Astrocyte of the hippocampus (primary cell): ENCODE measurements around the gene PODXL.
"Not testable (repeated sequence)": the region's sequence is repeated elsewhere in the genome, so short reads cannot be mapped to it uniquely, and the experiment has no call there.

Experiments
- DNase-seq: peaks from one replicate; pipeline ENCODE4 v3.0.0; 2011; ENCODE audit warnings: low read depth, low spot score

Gene PODXL

DNA sequence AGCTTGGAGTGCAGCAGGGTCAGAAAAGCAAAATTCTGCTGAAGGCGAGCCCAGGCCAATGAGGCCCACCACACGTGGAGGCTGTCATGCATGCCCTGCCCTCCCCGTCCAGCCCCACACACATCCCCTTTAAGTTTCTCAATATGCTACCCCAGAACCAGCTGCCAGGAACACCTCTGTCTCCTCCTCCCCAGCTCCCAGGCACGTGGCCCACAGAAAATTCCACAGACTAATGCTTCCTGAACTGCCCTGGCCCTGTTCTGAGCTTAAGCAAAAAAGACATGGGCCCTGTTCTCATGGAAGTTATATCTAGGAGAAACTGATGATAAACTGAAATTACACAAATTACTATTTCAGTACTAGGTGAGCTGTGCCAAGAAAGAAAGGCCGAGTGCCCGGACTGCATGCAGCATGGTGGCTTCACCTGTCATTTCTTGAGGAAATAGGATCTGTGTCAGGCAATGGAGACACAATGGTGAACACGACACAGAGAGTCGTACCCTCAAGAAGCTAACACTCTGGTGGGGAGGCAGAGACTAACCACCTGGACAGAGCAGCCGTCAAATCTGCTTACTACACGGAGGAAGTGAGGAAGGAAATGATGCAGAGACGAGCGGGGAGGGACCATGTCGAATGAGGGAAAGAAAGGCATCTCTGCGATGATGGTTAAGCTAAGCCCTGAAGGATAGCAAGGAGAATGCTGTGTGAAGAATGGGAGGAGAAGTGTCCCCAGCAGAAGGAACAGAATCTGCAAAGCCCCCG, 44.5 kb downstream of the PODXL start:
- no peak for DNase-seq

DNA sequence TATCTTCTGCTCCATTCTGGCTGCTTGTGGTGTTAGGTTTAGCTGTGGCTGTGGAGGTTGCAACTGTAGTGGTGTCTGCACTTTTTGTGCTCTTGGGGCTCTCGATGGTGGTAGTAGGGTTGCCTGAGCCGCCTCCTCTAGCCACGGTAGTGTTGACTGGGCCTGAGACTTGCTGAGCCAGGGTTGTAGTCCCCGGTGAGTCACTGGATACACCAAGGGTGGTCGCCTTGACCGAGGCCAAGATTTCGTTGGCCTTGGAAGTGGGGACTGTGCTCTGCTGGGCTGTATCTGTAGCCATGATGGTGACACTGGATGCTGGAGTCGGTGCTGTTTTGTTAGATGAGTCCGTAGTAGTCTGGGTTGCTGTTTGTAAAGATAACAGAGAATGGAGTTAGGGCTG, 45.4 kb downstream of the PODXL start:
- no peak for DNase-seq

DNA sequence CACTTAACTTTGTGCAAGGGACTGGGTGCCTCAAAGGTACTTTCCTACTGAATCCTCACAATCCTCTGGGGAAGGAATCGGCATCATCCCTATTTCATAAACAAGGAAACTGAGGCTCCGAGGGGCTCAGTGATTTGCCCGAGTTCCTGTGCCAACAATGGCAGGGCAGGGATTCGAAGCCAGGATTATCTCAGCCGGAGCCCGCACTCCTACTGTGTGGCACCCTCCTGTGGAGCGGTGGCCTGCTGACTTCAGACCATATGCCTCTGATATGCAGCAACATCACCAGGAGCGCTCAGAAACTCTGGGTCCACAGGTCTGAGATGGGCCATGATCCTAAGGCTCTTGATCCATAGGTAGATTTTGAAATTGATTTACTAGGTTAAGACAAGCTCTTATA, 46.6 kb downstream of the PODXL start:
- DNase-seq = no peak

GRCh38 chr7:131508754-131509486, 47.5 kb downstream of the PODXL start:
- DNase-seq = no peak

DNA sequence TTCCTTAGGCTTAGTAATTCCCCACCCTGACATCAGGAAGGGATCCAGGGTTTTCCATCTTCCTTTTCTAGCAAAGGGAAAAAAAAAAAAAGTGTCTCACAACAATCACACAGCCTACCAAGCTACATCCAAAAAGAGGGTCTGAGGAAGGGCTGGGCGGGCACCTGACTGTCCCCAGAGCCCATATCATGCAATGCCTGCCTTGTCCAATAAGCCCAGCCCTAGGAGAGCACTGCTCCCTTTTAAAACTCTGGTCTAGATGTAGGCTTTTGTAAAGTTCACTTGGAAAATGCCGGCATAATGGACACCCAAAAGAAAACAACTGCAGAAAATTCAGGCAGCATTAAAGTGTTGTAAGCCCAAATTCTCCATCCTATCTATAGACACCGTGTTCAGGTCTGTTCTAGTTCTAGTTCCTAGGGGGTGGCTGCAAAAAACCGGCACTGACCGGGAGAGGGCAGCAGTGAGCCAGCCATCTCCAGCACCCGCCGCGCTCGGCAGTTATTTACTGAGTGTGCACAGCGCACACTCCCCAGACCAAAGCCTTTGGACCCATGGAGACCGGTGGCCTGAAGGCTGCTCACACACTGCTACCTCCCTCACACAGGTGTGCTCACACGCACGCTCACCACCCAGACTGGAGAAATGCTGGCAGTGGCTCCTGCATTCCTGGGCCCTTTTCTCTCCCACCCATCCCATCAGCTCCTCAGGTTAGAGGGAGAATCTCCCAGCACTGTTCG, 48.7 kb downstream of the PODXL start:
- DNase-seq = peak; percentile 86

DNA sequence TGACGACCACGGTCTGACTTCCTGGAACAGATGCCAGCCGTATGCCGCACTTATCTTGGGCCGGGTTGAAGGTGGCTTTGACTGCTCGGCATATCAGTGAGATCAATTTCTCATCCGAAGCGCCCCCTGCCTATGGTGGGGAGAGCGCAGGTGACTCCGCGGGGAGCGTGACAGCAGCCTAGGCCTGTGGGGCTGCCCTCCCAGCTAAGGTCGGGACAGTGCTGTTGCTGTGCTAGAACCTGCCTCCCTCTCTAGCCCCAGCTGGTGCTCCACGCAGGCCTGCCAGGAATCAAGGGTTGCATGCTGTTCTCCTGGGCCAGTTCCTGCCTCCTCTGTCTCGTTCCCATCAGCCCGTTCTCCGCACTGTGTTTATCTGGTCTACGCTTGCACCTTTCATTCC, 49.8 kb downstream of the PODXL start:
- no peak for DNase-seq

DNA sequence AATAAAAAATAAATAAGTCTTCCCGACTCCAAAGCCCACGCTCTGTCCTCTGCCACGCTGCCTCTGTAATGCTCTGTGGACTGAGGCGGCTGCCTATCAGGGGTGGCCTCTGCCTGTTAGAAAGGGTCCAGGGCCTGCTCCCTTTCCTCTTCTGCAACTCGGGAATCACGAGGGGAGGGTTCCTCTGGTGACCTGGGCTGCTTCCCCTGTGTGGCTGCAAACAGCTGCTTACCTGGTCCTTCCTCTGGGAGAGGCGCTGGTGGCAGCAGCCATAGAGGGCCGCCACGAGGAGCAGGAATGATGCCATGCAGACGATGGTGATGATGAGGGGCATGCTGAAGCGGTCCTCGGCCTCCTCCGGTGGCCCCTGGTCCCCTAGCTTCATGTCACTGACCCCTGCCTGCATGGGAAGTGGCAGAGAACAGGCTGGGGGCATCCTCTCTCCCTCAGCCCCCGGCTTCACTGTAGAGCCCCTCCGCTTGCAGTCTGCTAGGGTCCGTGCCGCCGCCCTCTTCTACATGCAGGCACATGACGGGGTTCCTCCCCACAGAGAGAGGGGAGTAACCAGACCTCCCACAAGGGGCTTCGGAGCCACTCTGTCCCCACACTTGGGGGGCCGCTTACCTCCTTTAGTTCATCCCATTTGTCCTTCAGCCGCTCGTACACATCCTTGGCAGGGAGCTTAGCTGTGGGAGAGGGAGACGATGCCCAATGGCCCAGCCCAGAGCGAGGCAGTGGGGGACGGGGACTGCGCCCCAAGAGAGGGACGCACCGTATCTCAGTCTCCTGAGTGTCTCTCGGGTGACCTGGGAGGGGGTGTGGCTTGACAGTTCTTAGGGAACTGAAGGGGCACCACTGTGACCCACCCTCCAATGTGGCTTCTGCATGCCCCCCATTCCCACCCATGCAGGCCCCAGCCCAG, 50.5 kb downstream of the PODXL start:
- no peak for DNase-seq

GRCh38 chr7:131505037-131505620, 51.3 kb downstream of the PODXL start:
- DNase-seq = not testable (repeated sequence)

GRCh38 chr7:131504157-131504899, 52.1 kb downstream of the PODXL start:
- no peak for DNase-seq

DNA sequence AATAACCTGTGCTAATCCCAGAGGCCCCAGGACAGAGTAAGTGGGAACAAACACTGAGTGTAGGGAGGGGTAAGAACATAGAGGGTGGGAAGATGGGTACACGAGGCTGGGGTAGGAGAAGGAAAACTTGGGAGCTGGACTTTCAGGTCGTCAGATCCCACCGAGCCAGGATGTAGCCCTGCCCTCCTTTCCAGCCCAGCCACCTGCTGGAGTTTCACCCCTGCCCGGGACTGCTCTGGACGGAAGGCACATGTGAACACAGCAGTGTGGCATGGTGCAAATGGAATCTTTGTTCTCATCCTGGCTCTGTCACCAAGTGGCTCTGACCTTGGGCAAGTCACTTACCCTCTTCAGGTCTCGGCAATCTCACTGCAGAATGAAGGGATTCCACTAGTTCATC, 52.8 kb downstream of the PODXL start:
- no peak for DNase-seq

- DNase-seq = no peak
Observed at GRCh38 chr7:131502810-131503508, 53.5 kb downstream of the PODXL start.

DNA sequence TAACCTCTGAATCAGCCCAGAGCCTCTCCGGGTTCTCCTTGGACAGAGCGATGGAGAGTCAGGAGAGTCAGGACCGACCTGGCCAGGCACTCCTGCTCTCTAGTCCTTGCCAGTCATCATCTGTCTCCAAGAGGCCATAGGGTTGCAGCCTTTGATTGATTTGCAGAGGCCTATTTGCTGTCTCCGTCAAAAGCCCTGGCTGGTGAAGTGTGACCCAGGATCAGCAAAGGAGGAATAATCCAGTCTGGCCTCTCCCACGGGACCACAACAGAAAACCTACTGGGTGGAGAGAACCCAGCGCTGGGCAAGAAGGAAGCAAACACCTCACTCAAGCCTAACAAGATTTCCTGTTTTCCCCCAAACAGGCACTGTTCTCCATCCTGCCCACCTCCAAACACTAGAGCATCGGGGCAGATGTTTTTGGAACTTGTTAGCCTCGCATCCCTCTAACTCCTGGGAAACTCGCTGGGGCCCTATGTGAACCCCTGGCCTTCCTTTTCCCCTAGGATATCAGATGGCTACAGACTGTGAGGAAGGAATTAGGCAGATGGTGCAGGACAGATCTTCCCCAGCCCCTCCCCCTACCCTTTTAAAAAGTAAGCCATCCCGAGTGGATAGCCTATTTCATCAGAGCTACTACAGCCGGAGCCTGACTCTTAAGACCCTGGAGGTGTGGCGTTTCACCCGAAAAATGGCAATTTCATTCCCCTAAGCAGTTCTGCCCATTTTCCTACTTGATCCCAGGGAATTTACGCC, 54.3 kb downstream of the PODXL start:
- no peak for DNase-seq

GRCh38 chr7:131501422-131501821, 55.0 kb downstream of the PODXL start:
- DNase-seq = peak; percentile 63

GRCh38 chr7:131500357-131500756, 56.1 kb downstream of the PODXL start:
- no peak for DNase-seq

- DNase-seq = no peak
Observed at GRCh38 chr7:131499801-131500200, 56.6 kb downstream of the PODXL start.

GRCh38 chr7:131498237-131498885, 58.1 kb downstream of the PODXL start:
- DNase-seq = no peak

GRCh38 chr7:131497454-131497853, 59.0 kb downstream of the PODXL start:
- no peak for DNase-seq
